Measurements from ENCODE around the gene LAIR2.

DNA sequence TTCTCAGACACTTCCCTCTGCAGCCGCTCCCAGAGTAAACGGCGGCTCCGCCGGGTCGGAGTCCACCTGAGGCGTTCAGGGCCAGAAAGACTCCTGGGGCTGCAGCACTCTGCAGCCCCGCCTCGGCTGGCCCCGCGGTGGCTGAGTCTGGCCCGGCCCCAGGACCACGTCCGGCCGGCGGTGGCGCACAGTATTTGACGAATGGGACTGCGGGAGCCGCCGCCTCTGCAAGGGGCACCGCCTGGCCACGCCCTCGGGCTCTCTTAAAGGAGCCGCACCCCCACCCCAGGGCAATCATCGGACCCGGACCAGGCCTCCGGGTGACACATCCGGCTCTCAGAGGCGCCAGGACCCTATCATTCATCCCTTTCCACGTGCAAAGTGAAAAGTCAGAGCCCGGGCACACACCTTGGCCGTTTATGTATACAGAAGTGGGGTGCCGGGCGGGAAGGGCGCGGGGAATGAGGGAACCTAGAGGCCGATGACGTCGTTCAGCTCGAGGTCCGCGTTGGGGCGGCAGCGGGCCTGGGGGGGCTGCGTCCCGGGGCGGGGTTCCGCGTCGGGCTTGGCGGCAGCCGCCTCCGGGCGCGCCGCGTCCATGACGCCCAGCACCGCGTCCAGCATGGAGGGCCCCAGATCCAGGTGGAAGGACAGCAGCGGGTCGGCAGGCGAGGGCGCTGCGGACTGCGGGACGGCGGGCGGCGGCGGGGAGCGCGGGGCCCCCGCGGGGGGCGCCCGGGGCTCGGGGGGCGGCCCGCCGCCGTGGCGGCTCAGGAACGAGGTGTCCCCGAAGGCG is 37.8 kb upstream of the LAIR2 start:
- TF ChIP-seq, protein P1, sequence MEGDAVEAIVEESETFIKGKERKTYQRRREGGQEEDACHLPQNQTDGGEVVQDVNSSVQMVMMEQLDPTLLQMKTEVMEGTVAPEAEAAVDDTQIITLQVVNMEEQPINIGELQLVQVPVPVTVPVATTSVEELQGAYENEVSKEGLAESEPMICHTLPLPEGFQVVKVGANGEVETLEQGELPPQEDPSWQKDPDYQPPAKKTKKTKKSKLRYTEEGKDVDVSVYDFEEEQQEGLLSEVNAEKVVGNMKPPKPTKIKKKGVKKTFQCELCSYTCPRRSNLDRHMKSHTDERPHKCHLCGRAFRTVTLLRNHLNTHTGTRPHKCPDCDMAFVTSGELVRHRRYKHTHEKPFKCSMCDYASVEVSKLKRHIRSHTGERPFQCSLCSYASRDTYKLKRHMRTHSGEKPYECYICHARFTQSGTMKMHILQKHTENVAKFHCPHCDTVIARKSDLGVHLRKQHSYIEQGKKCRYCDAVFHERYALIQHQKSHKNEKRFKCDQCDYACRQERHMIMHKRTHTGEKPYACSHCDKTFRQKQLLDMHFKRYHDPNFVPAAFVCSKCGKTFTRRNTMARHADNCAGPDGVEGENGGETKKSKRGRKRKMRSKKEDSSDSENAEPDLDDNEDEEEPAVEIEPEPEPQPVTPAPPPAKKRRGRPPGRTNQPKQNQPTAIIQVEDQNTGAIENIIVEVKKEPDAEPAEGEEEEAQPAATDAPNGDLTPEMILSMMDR (IDR thresholded peaks at IDR 0.05; ENCODE audit: insufficient read depth, low read length) = no peak
- TF ChIP-seq POLR2AphosphoS5 (IDR thresholded peaks at IDR 0.05; ENCODE audit: low read depth) = no peak
